GM19463 (cell line): ENCODE measurements around the gene RASSF6.
"Not testable (repeated sequence)": the region's sequence is repeated elsewhere in the genome, so short reads cannot be mapped to it uniquely, and the experiment has no call there.

ENCODE experiments used
- ATAC-seq: cut with Tn5 transposase; IDR thresholded peaks from one replicate; pipeline ENCODE4 v1.9.1; 2021; ENCODE audit warnings: mild to moderate bottlenecking, moderate library complexity; ENCODE audit not compliant: unreplicated experiment

RASSF6 gene

GRCh38 chr4:73585345-73585744 lies 34.9 kb downstream of the RASSF6 start:
- no peak for ATAC-seq

DNA sequence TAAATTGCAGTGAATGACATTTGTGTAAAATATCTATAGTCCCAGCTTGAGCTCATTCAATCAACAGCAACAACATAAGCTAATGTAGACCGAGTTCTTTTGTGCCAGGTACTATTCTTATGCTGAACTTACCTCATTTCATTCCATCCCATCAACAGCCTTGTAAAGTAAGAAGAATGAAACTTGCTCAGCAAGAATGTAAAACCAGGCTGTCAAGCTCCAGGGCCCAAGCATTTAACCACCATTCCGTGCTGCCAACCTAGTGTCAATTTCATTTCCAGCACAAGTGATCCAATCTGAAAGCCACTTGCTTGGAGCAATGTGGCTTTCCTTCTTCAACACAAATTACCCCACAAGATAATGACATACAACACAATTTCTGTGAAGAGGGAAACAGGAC lies 36.6 kb downstream of the RASSF6 start:
- ATAC-seq, result no peak

GRCh38 chr4:73577371-73577770 lies 42.9 kb downstream of the RASSF6 start:
- no peak for ATAC-seq

- ATAC-seq, result no peak
These were observed 43.9 kb downstream of the RASSF6 start for GRCh38 chr4:73576381-73576780.

DNA sequence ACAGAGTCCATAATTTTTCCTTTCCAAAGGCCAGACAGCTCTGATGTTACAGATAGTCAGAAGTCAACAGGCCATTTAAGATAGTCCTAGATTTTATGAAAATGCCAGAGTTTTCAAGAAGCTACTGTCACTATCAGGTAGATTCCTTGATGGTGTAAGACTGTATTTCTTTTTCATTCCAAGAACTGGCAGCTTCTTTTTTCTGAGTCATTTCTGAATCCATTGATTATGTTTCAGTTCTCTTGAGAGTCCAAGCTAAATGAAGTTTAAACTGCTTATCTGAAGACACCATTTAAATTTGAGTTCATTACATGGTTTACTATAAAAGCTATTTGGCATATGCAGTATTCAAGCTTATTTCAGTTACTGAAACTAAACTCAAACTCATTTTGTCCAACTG lies 44.6 kb downstream of the RASSF6 start:
- no peak for ATAC-seq

- ATAC-seq, result peak; percentile 65
These were observed 46.3 kb downstream of the RASSF6 start for GRCh38 chr4:73573794-73574528.

DNA sequence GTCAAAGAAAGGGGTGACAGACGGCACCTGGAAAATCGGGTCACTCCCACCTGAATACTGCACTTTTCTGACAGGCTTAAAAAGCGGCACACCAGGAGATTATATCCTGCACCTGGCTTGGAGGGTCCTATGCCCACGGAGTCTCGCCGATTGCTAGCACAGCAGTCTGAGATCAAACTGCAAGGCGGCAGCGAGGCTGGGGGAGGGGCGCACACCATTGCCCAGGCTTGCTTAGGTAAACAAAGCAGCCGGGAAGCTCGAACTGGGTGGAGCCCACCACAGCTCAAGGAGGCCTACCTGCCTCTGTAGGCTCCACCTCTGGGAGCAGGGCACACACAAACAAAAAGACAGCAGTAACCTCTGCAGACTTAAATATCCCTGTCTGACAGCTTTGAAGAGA lies 69.4 kb downstream of the RASSF6 start:
- ATAC-seq, result not testable (repeated sequence)

- no peak for ATAC-seq
These were observed 75.6 kb downstream of the RASSF6 start for GRCh38 chr4:73544620-73545019.

- no peak for ATAC-seq
These were observed 79.0 kb downstream of the RASSF6 start for GRCh38 chr4:73541251-73541650.

- ATAC-seq, result no peak
These were observed 79.4 kb downstream of the RASSF6 start for GRCh38 chr4:73540826-73541225.

- ATAC-seq, result no peak
These were observed 80.8 kb downstream of the RASSF6 start for GRCh38 chr4:73539386-73539785.

GRCh38 chr4:73538162-73538561 lies 82.1 kb downstream of the RASSF6 start:
- no peak for ATAC-seq

DNA sequence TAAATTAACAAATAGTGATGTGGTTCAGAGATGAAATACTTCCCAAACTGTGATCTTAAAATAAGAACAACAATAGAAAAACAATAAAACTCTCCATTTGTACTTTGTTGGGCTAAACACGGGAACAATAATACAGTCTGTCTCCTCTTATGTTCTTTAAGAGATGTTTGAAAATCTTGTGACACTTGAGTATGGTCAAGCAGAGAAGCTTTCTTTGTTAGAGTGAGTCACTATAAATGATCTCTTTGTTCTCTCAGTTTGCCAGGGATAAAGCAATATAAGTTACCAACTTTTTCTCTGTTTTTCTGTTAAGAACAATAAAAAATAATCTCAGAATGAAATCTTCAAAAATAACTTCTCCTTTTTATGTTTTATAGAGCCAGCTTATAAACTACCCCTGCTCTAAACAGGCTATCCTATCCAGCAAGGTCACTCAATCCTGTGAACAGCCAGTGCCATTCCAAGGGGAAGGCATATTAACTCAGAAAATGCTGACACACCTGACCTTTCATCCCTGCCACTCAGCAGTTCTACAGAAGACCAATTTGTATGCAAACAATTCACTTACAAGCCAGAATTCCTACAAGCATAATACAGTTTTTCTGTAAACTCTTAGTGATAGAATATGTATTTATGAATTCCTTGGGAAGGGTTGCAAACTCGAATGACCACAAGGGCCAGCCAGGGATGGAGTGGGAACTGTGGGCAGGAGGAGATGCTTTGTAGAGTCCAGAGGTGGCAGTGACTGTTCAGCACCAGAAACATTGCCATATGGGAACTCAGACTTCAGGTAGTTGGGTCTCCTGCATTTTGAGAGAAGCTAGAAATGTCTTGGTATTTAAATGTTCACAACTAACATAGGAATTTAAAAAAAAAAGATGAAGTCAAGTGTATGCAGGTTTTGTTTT lies 86.5 kb downstream of the RASSF6 start:
- ATAC-seq, result no peak

- ATAC-seq, result no peak
These were observed 92.1 kb downstream of the RASSF6 start for GRCh38 chr4:73528171-73528570.

DNA sequence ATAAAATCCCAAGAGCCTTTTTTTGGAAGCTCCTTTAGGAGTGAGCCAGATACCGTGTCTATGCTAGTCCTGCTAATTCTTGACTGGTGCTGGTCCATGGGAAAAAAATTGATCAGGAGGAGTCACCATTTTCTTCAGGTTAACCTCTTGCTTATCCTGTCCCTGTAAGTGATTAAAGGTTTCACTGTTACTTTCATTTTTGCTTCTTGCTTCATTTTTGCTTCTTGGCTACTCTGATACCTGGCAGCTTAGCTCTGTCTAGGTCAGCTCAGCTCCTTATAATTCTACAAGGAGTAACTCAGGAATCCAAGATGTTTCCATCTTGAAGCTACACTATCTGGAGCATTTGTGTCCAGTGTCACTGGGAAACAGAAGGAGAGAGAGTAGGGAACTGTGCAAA lies 93.0 kb downstream of the RASSF6 start:
- peak; percentile 73 for ATAC-seq

DNA sequence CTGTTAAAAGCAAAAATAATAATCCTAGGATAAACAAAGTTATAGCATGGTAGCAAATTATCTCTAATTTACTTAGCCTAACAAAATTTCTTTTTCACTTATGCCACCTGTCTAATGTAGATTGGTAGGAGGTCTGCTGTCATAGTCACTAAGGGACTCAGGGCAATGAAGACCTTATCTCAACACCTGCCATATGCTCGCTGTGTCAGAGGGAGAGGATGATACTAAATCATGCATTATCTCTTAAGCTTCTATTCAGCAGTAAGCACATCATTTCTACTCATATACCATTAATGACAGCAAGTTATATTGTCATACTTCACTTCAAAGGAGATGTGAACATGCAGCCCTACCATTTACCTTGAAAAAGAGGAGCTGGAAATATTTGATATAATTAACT lies 94.6 kb downstream of the RASSF6 start:
- ATAC-seq, result no peak

- ATAC-seq, result no peak
These were observed 97.1 kb downstream of the RASSF6 start for GRCh38 chr4:73523126-73523525.
